Tibial nerve (tissue), 4 donors: ENCODE measurements around the gene GASK1A. TPM values are rescaled to one million over a fixed set of nuclear protein-coding genes. Genes with fewer than 3 reads are reported as not detected.

Source experiments
- DNase-seq, 2 donors: peaks; one replicate each; pipeline ENCODE4 v3.0.0-alpha.2; 2019; ENCODE audit warnings: low spot score in 2 of 2
- H3K27ac ChIP-seq, 4 donors: fragments of 200-600 bp; sonication (generic) in 3 of 4; one replicate each; pipeline ENCODE4 v1.5.1; 2017 to 2019; ENCODE audit warnings: mild to moderate bottlenecking in 1 of 4
- H3K27me3 ChIP-seq, 2 donors: fragments of 200-600 bp; sonication (generic) in 1 of 2; one replicate each; pipeline versions ENCODE4 v1.5.1 to v1.6.0; 2017 to 2019
- H3K36me3 ChIP-seq, 3 donors: fragments of 200-600 bp; sonication (generic); one replicate each; pipeline ENCODE4 v1.5.1; 2018 to 2019
- H3K4me1 ChIP-seq, 4 donors: fragments of 200-600 bp; sonication (generic) in 3 of 4; one replicate each; pipeline ENCODE4 v1.5.1; 2017 to 2019
- H3K4me3 ChIP-seq, 4 donors: fragments of 200-600 bp; sonication (generic) in 3 of 4; one replicate each; pipeline ENCODE4 v1.5.1; 2017 to 2019; ENCODE audit warnings: mild to moderate bottlenecking in 1 of 4, moderate library complexity in 1 of 4
- H3K9me3 ChIP-seq, 4 donors: fragments of 200-600 bp; sonication (generic) in 3 of 4; one replicate each; pipeline ENCODE4 v1.5.1; 2017 to 2019
- EP300 ChIP-seq, 2 donors: sonication (generic); formaldehyde crosslinking; IDR thresholded peaks; one replicate each; pipeline ENCODE4 v1.6.1; 2017; ENCODE audit warnings: antibody characterized with exemption in 2 of 2, mild to moderate bottlenecking in 1 of 2
- POLR2A ChIP-seq, 2 donors: fragments of 450-650 bp; IDR thresholded peaks; one replicate each; pipeline ENCODE4 v1.6.1; 2017; ENCODE audit warnings: antibody characterized with exemption in 2 of 2, mild to moderate bottlenecking in 2 of 2, moderate library complexity in 2 of 2
- WGBS, 2 donors: methylation state at CpG; one replicate each; pipeline ENCODE4 v1.1.5; 2018; 5-methylcytosine and 5-hydroxymethylcytosine counted together
- total RNA-seq, 4 donors: library from RNA; depleted of rRNA; stranded (reverse); fragments of >200 nt; gene quantifications; one replicate each; pipeline ENCODE4 v1.1.0, GENCODE V29; 2016
- TF ChIP-seq, protein P1 (sequence below), 5 experiments: fragments of 200-600 bp in 3 of 5; fragments of 450-650 bp in 2 of 5; sonication (generic) in 3 of 5; IDR thresholded peaks; one replicate each; pipeline ENCODE4 v1.5.1; 2016 to 2019; ENCODE audit warnings: antibody characterized with exemption in 5 of 5, mild to moderate bottlenecking in 3 of 5, moderate library complexity in 2 of 5

The GASK1A gene
- total RNA-seq, 4 donors from 2014 or later: 43.0 to 70.6 (median 49.5) TPM

GRCh38 chr3:42936157-42936981 lies 42.7 kb upstream of the GASK1A start:
- 63 to 77% methylated on average over 41 to 42 of the region's 43 CpGs for WGBS, 2 donors

DNA sequence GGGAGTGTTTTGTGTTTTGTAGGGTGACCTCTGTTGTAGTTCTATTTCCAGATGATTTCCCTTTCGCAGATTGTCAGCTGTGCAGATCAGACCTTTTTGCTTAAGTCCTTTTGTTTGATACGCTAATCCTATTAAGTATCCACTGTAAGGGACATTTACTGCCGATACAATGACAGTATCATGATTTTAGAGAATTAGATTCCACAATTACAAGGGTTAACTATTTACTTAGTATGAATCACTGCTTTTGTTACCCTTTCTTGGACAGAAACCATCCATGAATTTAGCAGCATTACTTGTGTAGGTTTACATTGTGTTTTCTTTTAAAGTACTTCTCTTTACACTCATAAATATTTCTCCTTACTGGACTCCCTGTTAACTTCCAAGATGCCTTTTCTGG lies 41.8 kb upstream of the GASK1A start:
- Histone ChIP-seq H3K27me3 (no peaks in the 10 kb centered on the region), H3K27ac (no peak overlapping the region), H3K36me3 (peaks cover 0 to 30% (median 0%) of the 10 kb centered on the region in 3 donors), H3K4me1 (no peaks in the 10 kb centered on the region), H3K9me3 (peaks cover 0 to 3% (median 0%) of the 10 kb centered on the region in 4 donors), H3K4me3 (no peak overlapping the region)
- 85 to 93% methylated on average over 3 of the region's 3 CpGs for WGBS, 2 donors
- no peak for TF ChIP-seq POLR2A (IDR thresholded peaks at IDR 0.05)
- no peak for TF ChIP-seq EP300 (IDR thresholded peaks at IDR 0.05)
- TF ChIP-seq, protein P1, sequence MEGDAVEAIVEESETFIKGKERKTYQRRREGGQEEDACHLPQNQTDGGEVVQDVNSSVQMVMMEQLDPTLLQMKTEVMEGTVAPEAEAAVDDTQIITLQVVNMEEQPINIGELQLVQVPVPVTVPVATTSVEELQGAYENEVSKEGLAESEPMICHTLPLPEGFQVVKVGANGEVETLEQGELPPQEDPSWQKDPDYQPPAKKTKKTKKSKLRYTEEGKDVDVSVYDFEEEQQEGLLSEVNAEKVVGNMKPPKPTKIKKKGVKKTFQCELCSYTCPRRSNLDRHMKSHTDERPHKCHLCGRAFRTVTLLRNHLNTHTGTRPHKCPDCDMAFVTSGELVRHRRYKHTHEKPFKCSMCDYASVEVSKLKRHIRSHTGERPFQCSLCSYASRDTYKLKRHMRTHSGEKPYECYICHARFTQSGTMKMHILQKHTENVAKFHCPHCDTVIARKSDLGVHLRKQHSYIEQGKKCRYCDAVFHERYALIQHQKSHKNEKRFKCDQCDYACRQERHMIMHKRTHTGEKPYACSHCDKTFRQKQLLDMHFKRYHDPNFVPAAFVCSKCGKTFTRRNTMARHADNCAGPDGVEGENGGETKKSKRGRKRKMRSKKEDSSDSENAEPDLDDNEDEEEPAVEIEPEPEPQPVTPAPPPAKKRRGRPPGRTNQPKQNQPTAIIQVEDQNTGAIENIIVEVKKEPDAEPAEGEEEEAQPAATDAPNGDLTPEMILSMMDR (IDR thresholded peaks at IDR 0.05): no peak
- no peak for DNase-seq

More at GRCh38 chr3:42936157-42936981, 42.7 kb upstream of the GASK1A start:
- Histone ChIP-seq H3K27ac (peak overlapping the region in 1 of 4 donors; percentile 40), H3K27me3 (no peaks in the 10 kb centered on the region), H3K36me3 (peaks cover 0 to 22% (median 0%) of the 10 kb centered on the region in 3 donors), H3K4me3 (peak overlapping the region; percentile 23 to 42 (median 34)), H3K9me3 (peaks cover 0 to 3% (median 0%) of the 10 kb centered on the region in 4 donors), H3K4me1 (no peaks in the 10 kb centered on the region)
- TF ChIP-seq, protein P1 (IDR thresholded peaks at IDR 0.05): no peak
- no peak for DNase-seq

GRCh38 chr3:42942693-42943092 lies 36.4 kb upstream of the GASK1A start:
- Histone ChIP-seq H3K36me3 (peaks cover 0 to 32% (median 0%) of the 10 kb centered on the region in 3 donors), H3K9me3 (no peaks in the 10 kb centered on the region), H3K4me1 (no peaks in the 10 kb centered on the region), H3K27me3 (no peaks in the 10 kb centered on the region), H3K4me3 (no peak overlapping the region), H3K27ac (no peak overlapping the region)
- TF ChIP-seq EP300 (IDR thresholded peaks at IDR 0.05): no peak
- TF ChIP-seq, protein P1 (IDR thresholded peaks at IDR 0.05): no peak
- DNase-seq: no peak
- WGBS, 2 donors: 80 to 85% methylated on average over 1 of the region's 1 CpG

- 85 to 89% methylated on average over 5 of the region's 5 CpGs for WGBS, 2 donors
These were observed 33.1 kb upstream of the GASK1A start for GRCh38 chr3:42946050-42946449.

DNA sequence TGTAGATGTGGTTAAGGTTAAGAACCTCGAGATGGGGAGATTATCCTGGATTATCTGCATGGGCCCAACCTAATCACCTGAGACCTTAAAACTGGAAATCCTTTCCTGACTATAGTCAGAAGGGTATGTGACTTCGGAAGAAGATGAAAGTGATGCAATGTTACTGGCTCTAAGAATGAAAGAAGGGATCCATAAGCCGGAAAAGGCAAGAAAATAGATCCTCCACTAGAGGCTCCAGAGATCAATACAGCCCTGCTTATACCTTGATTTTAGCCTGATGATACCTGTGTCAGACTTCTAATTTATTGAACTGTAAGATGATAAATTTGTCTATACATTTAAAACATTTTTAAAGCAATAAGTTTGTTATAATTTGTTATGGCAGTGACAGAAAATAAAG lies 21.5 kb upstream of the GASK1A start:
- 81 to 83% methylated on average over 3 of the region's 3 CpGs for WGBS, 2 donors
- H3K4me1 ChIP-seq: peaks cover 0 to 3% (median 0%) of the 10 kb centered on the region in 4 donors
- DNase-seq: no peak
- H3K4me3 ChIP-seq: no peak overlapping the region
- H3K36me3 ChIP-seq: no peaks in the 10 kb centered on the region
- H3K27ac ChIP-seq: no peak overlapping the region
- no peaks in the 10 kb centered on the region for H3K9me3 ChIP-seq
- no peaks in the 10 kb centered on the region for H3K27me3 ChIP-seq
- TF ChIP-seq EP300 (IDR thresholded peaks at IDR 0.05): no peak
- TF ChIP-seq POLR2A (IDR thresholded peaks at IDR 0.05): no peak
- TF ChIP-seq, protein P1 (IDR thresholded peaks at IDR 0.05): no peak

More at GRCh38 chr3:42946050-42946449, 33.1 kb upstream of the GASK1A start:
- Histone ChIP-seq H3K36me3 (peaks cover 0 to 17% (median 0%) of the 10 kb centered on the region in 3 donors), H3K27me3 (no peaks in the 10 kb centered on the region), H3K27ac (no peak overlapping the region), H3K4me1 (no peaks in the 10 kb centered on the region), H3K4me3 (no peak overlapping the region), H3K9me3 (no peaks in the 10 kb centered on the region)
- TF ChIP-seq, protein P1 (IDR thresholded peaks at IDR 0.05): no peak
- no peak for TF ChIP-seq EP300 (IDR thresholded peaks at IDR 0.05)
- no peak for TF ChIP-seq POLR2A (IDR thresholded peaks at IDR 0.05)
- DNase-seq: no peak
